HG02763 (cell line): ENCODE results near the gene PUS3.

Source experiments
- ATAC-seq: cut with Tn5 transposase; IDR thresholded peaks from one replicate; pipeline ENCODE4 v1.9.1; 2021; ENCODE audit warnings: mild to moderate bottlenecking, moderate library complexity; ENCODE audit not compliant: unreplicated experiment

PUS3 gene

GRCh38 chr11:125941619-125942611, 38.9 kb upstream of the PUS3 start:
- ATAC-seq = no peak

DNA sequence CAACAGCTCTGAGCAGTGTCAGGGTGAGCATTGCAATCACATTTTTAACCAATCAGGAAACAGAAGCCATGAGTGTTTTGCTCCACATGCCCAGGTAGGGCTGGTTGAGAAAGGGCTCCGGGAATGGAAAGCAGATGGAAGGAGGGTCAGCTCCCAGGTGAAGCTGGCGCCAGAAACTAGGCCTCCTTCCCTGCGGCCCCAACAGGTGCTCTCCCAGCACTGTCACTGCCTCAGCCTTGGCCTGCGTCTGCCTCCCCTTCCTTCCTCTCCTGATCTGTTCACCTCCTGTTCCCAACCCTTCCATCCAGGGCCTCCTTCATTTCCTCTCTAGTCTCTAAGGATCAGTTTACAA, 38.2 kb upstream of the PUS3 start:
- ATAC-seq = no peak

GRCh38 chr11:125940145-125940544, 37.1 kb upstream of the PUS3 start:
- ATAC-seq = no peak

DNA sequence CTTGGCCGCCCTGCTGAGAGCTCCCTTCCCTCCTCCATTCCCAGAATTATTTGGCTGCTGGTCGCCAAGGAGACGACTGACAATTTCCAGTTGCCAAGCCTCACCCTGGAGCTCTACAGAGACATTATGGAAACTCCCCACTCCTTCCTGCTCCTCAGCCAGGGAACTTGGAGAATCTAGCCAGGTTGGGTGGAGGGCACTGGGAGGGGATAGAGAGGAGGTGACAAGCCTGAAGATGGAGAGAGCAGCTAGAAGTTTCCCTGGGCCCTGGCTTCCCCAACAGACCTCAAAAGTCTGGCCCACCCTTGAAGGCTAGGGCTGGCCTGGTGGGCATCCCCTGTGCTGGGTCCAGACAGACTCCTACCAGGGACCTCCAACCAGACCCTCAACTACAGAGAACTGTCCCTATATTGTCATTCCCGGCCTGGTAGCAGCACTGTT, 36.1 kb upstream of the PUS3 start:
- ATAC-seq = no peak

DNA sequence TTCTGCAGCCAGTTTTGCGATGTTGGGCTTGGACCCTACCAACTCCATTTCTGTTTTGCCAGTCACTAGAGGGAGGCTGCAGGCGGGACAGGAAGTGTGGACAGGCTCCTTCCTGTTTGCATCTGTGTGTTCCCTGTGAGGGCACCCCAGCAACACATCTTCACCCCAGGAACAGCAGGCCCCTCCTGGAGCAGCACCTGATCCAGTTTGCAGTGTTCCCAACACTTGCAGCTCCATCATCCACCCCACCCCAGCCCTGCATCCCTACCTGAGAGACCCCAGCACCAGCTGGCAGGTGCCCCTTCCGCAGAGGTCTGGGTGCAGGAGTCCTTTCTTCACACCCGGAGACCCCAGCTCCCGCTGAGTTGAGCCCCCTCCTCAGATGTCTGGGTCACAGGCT, 35.4 kb upstream of the PUS3 start:
- ATAC-seq = no peak

DNA sequence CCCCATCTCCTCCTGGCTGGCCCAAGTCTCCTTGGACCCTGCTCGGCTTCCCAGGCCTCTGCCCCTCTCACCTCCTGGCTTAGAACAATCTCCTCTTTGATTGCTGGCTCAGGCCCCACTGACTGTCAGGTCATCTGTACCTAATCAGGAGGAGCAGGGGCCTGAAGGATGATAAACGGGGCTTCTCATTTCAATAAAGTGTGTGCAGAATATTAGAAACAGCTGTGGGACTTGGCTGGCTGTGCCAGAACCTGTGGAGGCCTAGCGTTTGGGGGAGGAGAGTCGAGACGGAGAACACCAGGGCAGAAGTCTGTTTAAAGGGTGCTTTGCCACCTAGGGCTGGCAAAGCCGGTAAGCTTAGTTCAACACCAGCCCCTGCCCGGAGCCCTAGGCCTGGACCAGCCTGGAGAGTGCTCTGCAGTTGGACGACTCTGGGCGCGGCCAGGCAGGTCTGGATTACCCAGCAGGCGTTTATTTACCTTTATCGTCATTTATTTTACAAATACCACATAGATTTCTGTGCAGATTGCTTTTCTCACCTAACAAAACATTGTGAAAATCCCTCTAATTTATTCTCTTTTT, 32.7 kb upstream of the PUS3 start:
- ATAC-seq = no peak

DNA sequence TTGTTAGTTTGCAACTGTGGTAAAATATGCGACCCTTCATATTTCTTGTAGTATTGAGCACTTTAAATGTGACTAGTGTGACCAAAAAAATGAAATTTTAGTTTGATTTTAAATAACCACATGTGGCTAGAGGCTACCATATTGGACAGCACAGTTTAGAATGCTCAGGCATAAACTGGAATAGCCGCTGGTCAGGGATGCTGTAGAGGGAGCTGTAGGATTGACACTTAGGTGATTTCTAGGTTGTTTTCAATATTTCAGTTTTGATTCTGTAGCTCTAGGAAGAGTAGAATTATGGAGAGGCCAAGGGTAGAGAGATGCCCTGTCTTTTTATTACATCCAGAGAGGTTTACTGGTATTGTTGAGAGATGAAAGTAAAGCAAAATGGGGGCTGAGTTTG, 32.0 kb upstream of the PUS3 start:
- no peak for ATAC-seq

- no peak for ATAC-seq
Observed at GRCh38 chr11:125934473-125934872, 31.5 kb upstream of the PUS3 start.

GRCh38 chr11:125933030-125933813, 30.2 kb upstream of the PUS3 start:
- ATAC-seq = no peak

DNA sequence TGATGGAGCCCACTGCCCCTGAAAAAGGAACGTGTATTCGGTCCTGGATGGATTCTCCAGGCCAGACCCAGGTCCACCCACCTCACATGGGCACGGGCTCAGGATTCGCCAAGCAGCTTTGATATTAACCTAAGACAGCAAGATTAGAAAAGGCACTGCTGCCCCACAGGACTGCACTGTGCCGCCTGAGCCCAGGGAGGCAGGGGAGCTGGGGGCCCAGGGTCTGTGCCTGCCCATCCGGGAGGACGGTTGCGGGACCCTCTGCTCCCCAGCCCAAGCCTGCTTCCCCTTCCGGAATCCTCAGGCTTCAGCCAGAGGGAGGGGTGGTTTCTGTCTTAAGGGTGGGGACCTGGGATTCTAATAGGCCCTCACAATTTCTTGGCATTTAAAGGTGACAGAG, 29.3 kb upstream of the PUS3 start:
- ATAC-seq = no peak

- ATAC-seq = no peak
Observed at GRCh38 chr11:125931668-125932067, 28.7 kb upstream of the PUS3 start.

DNA sequence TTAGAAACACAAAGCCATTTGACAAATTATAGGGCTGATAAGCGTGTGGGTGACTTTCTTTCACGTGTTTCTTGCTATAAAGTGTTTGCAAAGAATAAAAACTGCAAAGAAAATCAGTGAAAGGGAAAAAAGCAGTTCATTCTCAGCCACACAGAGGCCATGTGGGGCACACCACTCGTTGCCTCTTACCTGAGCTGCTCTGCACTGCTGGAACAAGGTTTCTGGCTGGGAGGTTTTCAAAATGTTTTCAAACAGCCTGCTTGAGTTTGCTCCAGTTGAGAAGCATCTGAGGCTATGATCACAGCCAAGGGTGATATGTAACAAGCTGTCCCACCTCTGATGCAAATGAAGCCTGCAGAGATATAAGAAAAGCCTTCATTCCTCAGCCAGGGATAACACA, 28.1 kb upstream of the PUS3 start:
- ATAC-seq = no peak

GRCh38 chr11:125930076-125930450, 27.1 kb upstream of the PUS3 start:
- no peak for ATAC-seq

DNA sequence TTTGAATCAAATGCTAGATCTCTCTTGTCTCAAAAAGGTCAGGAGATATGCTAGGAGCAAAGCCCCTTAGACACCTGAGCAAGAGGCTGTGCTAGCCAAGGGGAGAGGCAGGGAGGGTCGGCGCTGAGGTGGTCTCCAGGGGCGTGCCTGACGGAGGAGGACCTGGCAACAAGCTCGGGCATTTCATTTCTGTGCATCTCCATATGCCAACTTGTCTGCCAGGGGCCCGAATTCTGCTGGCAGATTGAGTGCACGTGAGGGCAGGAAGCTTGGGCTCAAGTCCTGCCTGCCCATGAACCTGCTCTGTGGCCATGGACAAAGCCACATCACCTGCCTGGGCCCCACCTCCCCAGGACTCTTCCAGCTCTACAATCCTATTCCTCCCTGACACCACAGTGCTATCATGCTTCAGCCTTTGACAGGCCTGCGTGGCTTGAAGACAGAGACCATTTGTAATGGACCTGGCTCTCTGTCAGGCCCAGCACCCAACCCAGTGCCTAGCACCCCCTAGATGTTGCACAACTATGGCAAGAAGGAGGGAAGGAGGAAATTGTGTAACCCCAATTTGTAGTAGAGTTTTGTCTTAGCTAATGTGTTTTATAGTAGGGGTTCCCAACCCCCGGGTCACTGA, 26.6 kb upstream of the PUS3 start:
- ATAC-seq = no peak

DNA sequence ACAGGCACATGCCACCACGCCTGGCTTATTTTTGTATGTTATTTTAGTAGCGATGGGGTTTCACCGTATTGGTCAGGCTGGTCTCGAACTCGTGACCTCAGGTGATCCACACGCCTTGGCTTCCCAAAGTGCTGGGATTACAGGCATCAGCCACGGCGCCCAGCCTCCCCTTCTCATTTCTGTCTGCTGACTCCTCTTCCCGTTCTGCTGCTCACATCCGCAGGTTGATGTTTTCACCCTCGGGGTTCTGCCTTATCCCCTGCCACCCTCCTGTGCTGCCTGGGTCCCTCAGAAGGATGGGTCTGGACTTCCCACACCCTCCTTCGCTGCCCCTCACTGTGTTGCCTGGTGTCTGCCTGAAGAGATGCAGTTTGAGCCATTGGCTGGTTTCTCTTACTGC, 23.7 kb upstream of the PUS3 start:
- ATAC-seq = no peak

GRCh38 chr11:125925804-125926203, 22.8 kb upstream of the PUS3 start:
- ATAC-seq = no peak

DNA sequence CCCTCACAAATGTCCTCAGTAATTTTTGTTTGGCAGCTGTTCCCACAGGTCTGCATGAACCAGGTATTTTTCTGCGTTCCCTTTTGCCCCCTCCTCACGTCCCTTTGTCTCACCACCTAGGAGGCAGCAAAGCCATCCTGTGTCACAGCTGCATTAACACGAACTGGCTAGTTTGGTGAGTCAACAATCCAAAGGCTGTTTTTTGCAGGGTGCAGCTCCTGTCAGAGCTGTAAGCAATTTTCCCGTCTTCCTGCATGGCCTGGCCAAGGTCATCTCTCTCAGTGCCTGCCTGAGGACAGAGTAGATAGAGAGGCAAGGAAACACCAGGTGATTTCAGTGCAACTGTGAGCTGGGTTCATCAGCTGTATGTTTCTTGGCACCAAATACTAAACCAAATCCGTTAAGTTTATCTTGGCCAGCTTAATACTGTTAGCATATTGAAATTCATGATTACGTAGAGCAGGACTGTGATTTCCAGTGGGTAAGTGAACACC, 22.3 kb upstream of the PUS3 start:
- ATAC-seq = no peak

DNA sequence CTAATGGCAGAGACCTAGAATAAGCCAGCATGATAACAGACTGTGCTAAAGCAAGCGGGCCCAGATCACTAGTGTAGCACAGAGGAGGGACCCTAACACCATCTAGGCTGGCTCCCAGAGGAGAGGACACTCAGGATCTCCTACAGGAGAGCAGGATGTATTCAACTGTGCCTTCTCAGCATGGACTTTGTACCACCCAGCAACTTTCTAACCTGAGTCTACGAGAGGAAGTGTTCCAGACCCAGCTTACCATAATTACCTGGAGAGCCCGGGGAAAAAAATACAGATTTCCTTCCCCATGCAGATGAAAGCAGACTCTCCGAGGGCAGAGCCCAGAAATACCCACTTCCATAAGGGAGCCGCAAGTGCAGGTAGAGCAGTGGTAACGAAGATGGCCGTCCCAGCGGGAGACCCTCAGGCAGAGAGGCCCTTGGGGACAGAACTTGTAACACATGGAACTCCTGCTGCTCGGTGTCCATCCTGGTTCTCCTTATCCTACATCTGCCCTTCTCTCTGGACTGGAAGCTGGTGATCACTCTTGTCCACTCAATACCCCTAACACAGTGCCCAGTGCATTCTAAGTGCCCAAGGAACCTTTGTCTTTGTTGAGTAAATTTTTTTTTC, 21.5 kb upstream of the PUS3 start:
- ATAC-seq = no peak

DNA sequence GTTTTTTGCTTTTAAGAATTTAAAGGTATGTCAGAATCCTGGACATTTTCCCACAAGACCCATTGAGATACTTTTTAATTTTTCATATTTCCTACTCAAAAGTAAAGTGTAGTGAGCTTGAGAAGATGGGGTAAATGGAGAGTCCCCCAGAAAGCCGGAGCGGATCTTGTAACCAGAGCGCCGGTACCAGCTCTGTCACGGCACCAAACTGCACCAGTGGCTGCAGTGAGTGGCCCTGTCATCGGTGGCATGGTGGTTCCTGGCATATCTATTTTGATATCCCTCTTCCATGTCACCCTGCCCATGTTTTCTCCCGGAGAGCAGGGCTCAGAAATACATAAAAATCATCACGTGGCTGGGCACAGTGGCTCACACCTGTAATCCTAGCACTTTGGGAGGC, 20.6 kb upstream of the PUS3 start:
- ATAC-seq = no peak

DNA sequence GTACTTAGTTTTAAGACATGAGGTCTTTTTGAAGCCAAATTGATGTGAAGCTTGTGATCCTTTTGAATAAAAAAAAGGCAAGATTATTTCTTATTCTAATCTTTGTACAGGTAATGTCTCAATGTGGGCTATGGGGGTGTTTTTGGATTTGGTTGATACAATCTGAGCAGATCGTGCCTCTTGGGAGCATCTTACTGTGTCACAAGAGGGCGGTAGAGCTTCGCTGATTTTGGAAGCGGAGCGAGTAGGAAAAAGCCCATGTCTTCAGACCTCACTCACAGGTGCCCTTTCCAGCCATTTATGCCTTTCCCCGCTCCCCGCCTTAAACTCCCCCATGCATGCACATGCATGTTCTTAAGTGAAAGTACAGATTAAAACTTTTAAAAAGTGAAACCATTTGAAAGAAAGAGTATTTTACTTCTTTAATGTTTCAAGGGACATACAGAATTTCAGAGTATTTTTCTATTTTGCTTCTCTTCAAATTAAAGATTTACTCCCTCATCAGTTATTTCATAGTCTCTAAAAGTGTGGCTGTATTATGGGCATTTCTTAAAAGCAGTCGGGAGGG, 20.1 kb upstream of the PUS3 start:
- no peak for ATAC-seq
